ENCODE results near the gene RASGRF2. TPM values are rescaled to one million over a fixed set of nuclear protein-coding genes. Genes with fewer than 3 reads are reported as not detected.
A peak's percentile ranks its signal among the peaks of the same experiment; 100 is the strongest.

Gene RASGRF2
- total RNA-seq, 1 experiment from 2014 or later = 9.1 TPM

GRCh38 chr5:80933036-80933435 is 27.1 kb upstream of the RASGRF2 start:
- TF ChIP-seq CTCF (conservative IDR thresholded peaks at IDR 0.05; ENCODE audit: low read depth, low read length) = no peak
- TF ChIP-seq EZH2 (IDR thresholded peaks at IDR 0.05; ENCODE audit: borderline replicate concordance, low read depth, low read length, poor library complexity, severe bottlenecking) = no peak
- Histone ChIP-seq H3K36me3 (ENCODE audit: insufficient read depth, low read length, poor library complexity, severe bottlenecking) (no peaks in the 10 kb centered on the region), H3K4me1 (ENCODE audit: insufficient read depth, low read length, poor library complexity, severe bottlenecking) (peaks cover 20% of the 10 kb centered on the region), H3K9me3 (ENCODE audit: low read depth, low read length, poor library complexity, severe bottlenecking) (no peaks in the 10 kb centered on the region), H3K27me3 (replicated peaks; ENCODE audit: insufficient read depth, low read depth, low read length, poor library complexity) (no peaks in the 10 kb centered on the region), H3K4me3 (ENCODE audit: low read depth, low read length, poor library complexity, severe bottlenecking) (no peak overlapping the region), H3K27ac (ENCODE audit: low read depth, low read length, poor library complexity, severe bottlenecking) (no peak overlapping the region)
- CTCF ChIA-PET = no interaction called here
- DNase-seq (ENCODE audit: low spot score) = no peak
- POLR2A ChIA-PET (ENCODE audit: low non-redundant PET) = no interaction called here
- intact Hi-C loops (cut with micrococcal nuclease; ENCODE audit: unreplicated experiment) = no loop called here
- no TSS peak for BruUV-seq (replicated peaks)

DNA sequence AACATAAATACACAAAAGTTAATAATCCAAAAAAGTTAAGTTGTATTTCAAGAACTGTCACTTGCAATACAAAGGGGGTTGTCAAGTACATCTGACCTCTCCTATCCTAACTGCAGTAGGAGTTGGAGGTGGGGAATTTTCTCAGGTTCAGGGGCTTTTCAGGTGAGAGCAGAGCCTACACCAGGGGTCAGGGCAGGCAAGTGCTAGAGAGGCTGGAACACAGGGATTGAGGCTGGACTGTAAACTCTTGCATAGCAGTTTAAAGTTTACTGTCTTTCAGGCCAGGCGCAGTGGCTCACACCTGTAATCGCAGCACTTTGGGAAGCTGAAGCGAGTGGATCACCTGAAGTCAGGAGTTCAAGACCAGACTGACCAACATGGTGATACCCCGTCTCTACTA is 25.4 kb upstream of the RASGRF2 start:
- no peak for DNase-seq (ENCODE audit: low spot score)
- H3K4me3 ChIP-seq (ENCODE audit: low read depth, low read length, poor library complexity, severe bottlenecking) = no peak overlapping the region
- ChIA-PET CTCF (no interaction called here), POLR2A (ENCODE audit: low non-redundant PET) (no interaction called here)
- no peaks in the 10 kb centered on the region for H3K9me3 ChIP-seq (ENCODE audit: low read depth, low read length, poor library complexity, severe bottlenecking)
- no peaks in the 10 kb centered on the region for H3K27me3 ChIP-seq (replicated peaks; ENCODE audit: insufficient read depth, low read depth, low read length, poor library complexity)
- TF ChIP-seq EZH2 (IDR thresholded peaks at IDR 0.05; ENCODE audit: borderline replicate concordance, low read depth, low read length, poor library complexity, severe bottlenecking) (no peak), CTCF (conservative IDR thresholded peaks at IDR 0.05; ENCODE audit: low read depth, low read length) (no peak)
- peaks cover 20% of the 10 kb centered on the region for H3K4me1 ChIP-seq (ENCODE audit: insufficient read depth, low read length, poor library complexity, severe bottlenecking)
- H3K27ac ChIP-seq (ENCODE audit: low read depth, low read length, poor library complexity, severe bottlenecking) = no peak overlapping the region
- H3K36me3 ChIP-seq (ENCODE audit: insufficient read depth, low read length, poor library complexity, severe bottlenecking) = no peaks in the 10 kb centered on the region
- intact Hi-C loops (cut with micrococcal nuclease; ENCODE audit: unreplicated experiment) = no loop called here
- no TSS peak for BruUV-seq (replicated peaks)

DNA sequence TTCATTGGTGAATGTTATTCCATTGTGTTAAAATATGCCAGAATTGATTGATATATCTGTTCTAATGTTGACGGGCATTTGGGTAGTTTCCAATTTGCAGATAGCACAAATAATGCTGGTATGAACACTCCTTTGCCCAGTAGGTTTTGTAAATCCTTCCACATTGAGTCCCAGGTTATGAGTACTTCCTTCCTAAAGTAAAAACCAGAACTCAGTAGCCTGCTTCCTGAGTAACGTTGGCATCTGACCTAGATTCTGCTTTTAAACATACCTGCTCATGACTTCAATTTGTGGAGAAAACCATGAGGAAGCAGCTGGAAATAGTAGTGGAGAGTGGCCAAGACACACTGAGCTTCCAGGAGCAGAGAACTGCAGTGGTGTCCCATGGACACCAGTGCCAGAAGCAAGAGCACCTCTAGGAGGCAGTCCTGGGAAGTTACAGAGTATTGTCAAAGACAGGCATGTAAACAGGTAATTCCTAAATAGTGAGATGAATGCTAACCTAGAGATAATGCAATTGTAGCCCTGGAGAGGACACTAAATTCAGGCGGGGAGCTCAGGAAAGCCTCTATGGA is 24.3 kb upstream of the RASGRF2 start:
- POLR2A ChIA-PET (ENCODE audit: low non-redundant PET) = no interaction called here

More for the DNA sequence above, 24.3 kb upstream of the RASGRF2 start:
- TF ChIP-seq CTCF (conservative IDR thresholded peaks at IDR 0.05; ENCODE audit: low read depth, low read length) = peak; percentile 45
- no peak for TF ChIP-seq EZH2 (IDR thresholded peaks at IDR 0.05; ENCODE audit: borderline replicate concordance, low read depth, low read length, poor library complexity, severe bottlenecking)
- CTCF ChIA-PET = no interaction called here
- BruUV-seq (replicated peaks) = no TSS peak
- no peaks in the 10 kb centered on the region for H3K9me3 ChIP-seq (ENCODE audit: low read depth, low read length, poor library complexity, severe bottlenecking)
- no peaks in the 10 kb centered on the region for H3K27me3 ChIP-seq (replicated peaks; ENCODE audit: insufficient read depth, low read depth, low read length, poor library complexity)
- H3K4me1 ChIP-seq (ENCODE audit: insufficient read depth, low read length, poor library complexity, severe bottlenecking) = peaks cover 20% of the 10 kb centered on the region
- intact Hi-C loops (cut with micrococcal nuclease; ENCODE audit: unreplicated experiment) = no loop called here
- DNase-seq (ENCODE audit: low spot score) = no peak
- H3K36me3 ChIP-seq (ENCODE audit: insufficient read depth, low read length, poor library complexity, severe bottlenecking) = no peaks in the 10 kb centered on the region
- no peak overlapping the region for H3K27ac ChIP-seq (ENCODE audit: low read depth, low read length, poor library complexity, severe bottlenecking)
- H3K4me3 ChIP-seq (ENCODE audit: low read depth, low read length, poor library complexity, severe bottlenecking) = no peak overlapping the region

Data from A673 (cell line).